Inflammatory macrophage (primary cell): ENCODE results near the gene DENND4A.
"Not testable (repeated sequence)": the region's sequence is repeated elsewhere in the genome, so short reads cannot be mapped to it uniquely, and the experiment has no call there.

Experiments
- DNase-seq, 2 donors: peaks; one replicate each; pipeline ENCODE4 v3.0.0-alpha.2; 2020 to 2022

Gene DENND4A

DNA sequence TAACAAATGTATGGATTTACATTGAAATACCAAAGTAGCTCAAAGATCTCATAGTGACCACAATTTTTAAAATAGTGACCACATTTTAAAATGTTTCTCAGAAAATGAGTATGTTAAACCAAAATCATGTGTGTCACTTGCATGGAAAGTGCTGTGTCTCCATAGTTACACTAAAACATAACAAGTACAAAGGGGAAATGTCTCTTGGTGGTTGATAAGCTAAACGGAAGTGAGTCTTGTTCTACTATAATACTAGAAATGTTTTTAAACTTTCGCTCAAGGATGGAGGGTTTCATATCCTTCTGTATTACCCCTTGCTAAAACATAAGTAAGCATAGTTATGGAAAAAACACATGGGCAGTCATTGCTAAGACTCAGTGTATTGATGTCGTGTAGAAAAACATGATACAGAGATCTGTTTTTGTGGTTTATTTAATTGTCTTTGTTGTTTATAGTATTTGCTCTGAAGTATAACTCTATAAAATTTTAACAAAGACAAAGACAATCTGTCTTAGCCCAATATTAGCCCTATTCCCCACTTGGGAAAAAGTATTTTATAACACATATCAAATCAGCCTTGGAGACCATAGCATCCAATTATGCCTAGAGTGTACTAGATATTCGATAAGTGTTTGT lies 27.0 kb upstream of the DENND4A start:
- DNase-seq = peak; percentile 67 to 94

DNA sequence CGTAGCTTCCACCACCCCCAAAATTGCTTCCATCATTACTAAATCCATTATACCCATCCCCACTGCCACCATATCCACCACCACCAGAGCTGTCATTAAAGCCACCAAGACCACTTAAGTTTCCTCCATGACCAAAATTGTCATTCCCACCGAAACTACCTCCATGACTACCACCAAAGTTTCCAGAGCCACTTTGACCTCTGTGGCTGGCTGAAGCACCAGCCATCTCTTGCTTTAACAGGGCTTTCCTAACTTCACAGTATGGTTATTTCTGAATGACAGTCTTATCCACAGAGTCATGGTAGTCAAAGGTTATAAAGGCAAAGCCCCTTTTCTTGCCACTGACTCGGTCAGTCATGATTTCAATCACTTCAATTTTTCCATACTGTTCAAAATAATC lies 24.3 kb upstream of the DENND4A start:
- DNase-seq = no peak

DNA sequence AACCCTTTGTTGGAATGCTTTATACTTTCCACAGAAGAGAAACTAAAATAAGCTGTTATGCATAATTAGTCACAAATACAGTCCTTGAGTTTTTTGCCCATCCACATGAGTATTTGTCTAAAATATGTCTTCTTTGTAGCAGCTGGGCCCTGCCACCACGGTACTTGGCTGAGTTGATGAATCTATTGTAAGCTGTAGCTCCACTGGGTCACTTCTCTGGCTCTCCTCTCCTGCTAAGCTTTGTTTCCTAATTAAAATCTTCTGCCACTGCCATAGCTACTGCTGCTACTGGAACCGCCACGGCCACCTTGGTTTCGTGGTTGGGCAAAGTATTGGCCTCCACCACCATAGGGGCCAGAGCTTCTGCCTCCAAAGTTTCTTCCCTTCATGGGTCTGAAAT lies 23.9 kb upstream of the DENND4A start:
- DNase-seq = not testable (repeated sequence)

DNA sequence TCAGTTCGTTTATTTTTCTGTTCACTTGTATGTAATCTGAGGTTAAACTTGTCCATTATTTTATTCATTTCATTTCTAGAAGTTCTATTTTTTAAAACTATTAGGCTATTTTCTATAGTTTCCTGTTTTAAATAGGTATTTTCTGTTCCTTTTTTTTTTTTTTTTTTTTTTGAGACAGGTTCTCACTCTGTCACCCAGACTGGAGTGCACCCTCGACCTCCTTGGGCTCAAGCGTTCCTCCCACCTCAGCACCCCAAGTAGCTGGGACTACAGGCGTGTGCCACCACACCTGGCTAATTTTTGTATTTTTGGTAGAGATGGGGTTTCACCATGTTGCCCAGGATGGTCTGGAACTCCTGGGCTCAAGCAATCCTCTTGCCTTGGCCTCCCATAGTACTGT lies 22.2 kb upstream of the DENND4A start:
- DNase-seq = not testable (repeated sequence)

DNA sequence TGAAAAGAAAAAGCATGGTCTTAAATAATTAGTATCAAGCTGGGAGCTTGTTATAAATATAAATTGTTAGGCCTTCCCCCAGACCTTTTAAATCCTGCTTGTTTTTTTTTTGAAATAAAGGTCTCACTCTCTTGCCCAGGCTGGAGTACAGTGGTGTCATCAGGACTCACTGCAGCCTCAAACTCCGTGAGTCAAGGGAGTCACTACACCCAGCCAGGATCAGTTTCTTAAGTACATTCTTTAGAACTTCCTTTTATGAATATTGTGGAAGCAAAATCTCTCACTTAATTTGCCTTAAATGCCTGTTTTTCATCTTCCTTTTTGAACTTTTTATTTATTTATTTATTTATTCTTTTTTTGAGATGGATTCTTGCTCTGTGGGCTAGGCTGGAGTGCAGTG lies 20.8 kb upstream of the DENND4A start:
- DNase-seq = peak; percentile 46 to 64

DNA sequence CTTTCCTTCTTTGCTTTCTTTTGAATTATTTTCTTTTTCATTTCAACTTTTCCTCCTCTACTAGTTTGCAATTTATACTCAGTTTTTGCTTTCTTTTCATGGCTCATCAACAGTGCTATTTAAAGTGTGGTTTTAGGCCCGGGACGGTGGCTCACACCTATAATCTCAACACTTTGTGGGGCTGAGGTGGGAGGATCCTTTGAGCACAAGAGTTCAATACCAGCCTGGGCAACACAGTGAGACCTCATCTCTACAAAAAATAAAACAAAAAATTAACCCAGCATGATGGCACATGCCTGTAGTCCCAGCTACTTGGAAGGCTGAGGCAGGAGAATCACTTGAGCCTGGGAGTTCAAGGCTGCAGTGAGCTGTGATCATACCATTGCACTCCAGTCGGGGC lies 20.4 kb upstream of the DENND4A start:
- no peak for DNase-seq

DNA sequence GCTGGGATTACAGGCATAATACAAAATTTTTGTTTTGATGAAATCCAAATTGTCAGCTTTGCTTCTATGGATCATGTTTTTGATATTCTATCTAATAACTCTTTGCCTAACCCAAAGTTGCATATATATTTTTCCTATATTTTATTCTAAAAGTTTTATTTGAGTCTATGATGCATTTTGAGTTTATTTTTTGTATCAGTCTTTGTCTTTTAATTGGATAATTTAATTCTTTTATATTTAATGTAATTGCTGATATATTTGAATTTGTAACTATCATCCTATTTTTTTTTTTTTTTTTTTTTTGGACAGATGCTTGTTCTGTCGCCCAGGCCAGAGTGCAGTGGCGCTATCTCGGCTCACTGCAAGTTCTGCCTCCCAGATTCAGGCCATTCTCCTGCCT lies 19.7 kb upstream of the DENND4A start:
- DNase-seq = no peak

DNA sequence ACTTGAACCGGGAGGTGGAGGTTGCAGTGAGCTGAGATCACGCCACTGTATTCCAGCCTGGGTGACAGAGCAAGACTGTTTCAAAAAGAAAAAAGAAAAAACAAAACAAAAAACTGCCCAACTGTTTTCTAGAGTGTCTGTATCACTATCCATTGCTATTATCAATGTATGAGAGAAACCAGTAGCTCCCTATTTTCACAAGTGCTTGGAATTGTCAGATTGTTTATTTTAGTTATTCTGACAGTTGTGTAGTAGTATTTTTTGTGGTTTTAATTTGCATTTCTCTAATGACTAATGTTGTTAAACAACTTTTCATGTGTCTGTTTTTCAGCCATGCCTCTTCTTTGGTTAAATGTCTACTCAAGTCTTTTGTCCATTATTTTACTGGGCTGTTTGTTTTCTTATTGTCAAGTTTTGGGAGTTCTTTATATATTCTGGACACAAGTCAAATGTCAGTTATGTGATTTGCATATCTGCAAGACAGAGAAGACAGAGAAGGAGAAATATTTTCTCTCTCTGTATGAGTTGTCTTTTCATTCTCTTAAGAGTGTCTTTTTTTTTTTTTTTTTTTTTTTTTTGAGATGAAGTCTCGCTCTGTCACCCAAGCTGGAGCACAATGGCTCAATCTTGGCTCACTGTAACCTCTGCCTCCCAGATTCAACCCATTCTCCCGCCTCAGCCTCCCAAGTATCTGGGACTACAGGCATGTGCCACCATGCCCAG lies 19.1 kb upstream of the DENND4A start:
- not testable (repeated sequence) for DNase-seq

DNA sequence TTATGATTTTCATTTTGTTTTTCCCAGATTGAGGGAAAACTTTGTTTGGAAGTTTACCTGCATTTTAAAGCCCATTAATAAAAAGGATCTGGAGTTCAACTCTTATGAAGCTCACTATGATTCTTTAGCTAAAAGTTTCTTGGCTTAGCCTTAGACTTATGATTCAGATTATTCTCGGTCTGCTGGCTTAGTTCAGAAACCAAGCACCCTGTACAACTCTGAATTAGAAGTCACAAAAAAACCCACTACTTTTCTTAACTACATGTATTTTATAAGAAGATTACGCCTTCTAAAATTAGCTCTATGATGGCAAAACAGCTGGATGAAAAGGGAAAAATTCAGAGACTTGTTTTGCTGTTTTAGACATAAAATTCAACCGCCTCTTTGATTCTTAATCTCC lies 14.3 kb upstream of the DENND4A start:
- no peak for DNase-seq

DNA sequence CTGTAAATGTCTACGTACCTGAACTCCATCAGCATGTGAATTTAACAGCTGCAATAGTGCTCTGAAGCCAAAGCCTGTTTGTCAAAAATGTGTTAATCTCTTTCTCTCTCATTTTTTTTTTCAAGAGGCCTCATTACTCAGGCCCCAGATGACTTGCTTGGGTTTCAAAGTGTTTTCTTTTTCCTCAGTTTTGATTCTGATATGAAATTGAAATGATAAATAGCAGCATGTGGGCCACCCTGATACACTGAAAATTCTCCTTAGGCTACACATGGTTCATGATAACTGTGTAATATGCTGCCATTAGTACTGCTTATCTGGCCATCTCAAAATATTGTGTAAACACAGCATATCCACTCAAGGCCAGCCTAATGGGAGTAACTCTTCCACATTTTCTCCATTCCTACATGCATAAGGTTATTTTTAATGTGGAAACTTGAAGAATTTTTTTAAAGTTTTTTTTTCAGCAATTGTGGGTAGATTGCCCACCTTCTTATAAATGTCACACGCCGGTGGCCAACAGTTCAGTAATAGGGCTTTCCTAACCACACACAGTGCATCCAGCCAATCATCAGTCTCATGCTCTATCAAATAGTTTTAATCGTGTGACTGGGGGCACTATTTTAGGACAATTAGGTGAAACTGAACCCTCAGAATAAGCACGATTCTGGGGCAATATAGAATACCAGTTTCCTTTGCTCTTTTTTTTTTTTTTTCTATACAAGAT lies 13.1 kb upstream of the DENND4A start:
- no peak for DNase-seq

DNA sequence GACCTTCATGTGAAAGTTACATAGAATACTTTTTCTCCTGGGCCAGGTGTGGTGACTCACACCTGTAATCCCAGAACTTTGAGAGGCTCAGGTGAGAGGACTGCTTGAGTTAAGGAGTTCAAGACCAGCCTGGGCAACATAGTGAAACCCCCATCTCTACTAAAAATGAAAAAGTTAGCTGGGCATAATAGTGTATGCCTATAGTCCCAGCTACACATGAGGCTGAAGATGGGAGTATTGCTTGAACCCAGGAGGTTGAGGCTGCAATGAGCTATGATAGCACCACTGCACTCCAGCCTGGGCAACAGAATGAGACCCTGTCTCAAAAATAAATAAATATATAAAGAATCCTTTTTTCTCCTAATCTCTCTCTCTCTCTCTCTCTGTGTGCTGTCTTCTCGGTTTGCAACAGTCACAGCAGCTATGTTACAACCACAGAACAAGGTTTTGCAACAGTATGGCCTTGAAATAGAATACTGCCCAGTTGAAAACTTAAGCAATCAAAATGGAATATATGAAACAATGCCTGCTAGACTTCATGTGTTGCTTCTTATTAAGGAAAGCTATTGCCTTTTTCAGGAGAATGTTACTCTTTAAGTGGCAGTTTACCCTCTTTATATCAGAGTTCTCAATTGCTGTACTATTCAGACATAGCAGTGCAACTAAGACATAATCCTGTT lies 12.3 kb upstream of the DENND4A start:
- DNase-seq = peak; percentile 84 to 94

DNA sequence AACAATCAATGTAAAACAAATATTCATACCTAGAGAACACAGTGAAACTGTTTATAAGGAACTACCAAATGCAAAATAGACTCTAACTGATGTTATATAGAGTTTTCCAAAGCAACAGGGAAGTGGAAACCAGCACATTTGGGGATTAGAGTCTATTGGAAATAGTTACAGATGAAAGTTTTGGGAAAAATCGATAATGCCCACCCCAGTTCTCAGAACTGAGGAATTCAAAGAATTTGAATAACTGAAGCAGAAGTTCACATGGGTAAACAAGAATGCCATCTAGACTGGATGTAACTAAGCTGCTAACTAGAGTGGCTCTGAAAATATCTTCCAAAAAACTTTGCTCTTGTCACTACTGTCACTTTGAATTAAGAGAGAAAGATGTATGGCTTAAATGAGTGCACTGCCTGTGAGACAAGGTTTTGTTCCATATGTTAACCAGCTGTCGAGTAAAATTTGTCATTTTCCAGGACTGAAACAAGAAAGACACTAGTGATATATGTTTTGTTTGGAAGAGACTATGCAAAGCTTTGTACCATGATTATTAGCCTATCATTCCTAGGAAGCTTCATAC lies 9.2 kb upstream of the DENND4A start:
- no peak for DNase-seq

DNA sequence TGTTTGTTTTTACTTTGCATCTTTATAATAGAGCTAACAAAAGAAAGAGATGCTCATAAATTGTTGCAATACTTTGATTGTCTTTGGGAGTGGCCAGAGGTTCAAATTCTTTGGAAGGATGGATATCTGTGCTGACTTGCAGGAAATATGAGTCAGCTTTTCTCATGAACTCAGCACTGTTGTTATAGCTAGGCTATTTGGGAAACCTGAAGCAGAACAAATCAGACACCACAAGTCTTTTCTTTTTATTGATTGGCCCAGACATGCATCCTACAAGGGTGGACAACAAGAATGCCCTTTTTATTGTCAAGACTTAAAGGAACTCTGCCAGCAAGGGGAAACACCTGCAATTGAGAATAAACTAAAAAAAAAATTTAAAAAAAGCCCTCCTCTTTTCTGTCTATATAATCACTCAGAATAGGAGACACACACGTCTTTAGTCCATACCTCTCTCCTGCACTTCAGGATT lies 4.6 kb upstream of the DENND4A start:
- DNase-seq = no peak

DNA sequence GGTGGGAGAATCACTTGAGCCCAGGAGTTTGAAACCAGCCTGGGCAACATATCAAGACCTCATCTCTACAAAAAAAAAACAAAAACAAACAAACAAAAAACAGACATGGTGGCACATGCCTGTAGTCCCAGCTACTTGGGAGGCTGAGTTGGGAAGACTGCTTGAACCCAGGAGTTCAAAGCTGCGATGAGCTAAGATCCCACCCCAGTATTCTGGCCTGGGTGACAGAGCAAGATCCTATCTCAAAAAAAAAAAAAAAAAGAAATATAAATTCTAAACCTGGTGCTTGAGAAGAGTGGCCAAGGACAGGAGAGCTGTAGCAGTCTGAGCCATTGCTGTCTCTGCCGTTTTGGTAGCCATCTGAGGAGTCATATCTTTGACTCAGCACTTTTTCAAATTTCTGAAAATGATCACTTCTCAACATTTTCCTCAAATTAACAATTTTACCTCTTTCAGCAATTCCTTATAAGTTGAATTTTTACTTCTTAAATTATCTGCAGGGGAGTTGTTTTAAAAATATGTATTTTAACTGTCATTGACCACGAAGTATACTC lies 3.6 kb upstream of the DENND4A start:
- no peak for DNase-seq

DNA sequence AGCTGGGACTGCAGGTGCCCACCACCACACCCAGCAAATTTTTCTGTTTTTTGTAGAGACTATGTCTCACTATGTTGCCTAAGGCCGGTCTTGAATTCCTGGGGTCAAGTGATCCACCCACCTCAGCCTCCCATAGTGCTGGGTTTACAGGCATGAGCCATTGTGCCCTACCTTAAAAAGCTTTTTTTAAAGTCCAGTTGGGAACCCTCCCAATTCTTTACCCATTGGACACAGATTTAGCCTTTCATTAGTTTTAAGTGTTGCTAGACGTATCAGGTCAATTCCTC lies 1.7 kb upstream of the DENND4A start:
- DNase-seq = no peak

DNA sequence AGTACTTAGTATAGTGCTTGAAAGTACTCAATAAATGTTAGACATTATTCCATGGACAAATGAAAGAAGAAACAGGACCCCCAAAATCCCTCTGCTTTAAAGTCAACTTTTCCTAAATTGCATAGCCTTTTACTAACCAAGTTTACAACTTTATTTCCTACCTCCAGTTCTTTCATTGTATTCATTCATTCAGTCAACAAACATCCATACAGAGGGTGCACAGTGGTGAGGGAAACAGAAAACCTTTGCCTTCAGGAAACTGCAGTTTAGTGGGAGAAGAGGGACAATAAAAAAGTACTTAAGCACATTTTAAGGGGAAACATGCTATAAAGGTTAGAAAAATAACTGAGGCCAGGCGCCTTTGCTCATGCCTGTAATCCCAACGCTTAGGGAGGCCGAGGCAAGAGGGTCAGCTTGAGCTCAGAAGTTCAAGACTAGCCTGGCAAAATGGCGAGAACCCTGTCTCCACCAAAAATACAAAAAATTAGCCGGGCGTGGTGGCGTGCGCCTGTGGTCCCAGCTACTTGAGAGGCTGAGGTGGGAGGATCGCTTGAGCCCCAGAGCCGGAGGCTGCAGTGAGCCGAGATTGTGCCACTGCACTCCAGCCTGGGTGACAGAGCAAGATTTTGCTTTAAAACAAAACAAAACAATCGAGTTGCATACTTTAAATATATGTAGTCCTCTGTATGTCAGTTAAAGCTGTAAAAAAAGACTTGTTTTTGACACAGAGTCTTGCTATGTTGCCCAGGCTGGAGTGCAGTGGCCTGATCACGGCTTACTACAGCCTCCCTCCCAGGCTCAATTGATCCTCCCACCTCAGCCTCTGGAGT lies 1.1 kb upstream of the DENND4A start:
- no peak for DNase-seq

DNA sequence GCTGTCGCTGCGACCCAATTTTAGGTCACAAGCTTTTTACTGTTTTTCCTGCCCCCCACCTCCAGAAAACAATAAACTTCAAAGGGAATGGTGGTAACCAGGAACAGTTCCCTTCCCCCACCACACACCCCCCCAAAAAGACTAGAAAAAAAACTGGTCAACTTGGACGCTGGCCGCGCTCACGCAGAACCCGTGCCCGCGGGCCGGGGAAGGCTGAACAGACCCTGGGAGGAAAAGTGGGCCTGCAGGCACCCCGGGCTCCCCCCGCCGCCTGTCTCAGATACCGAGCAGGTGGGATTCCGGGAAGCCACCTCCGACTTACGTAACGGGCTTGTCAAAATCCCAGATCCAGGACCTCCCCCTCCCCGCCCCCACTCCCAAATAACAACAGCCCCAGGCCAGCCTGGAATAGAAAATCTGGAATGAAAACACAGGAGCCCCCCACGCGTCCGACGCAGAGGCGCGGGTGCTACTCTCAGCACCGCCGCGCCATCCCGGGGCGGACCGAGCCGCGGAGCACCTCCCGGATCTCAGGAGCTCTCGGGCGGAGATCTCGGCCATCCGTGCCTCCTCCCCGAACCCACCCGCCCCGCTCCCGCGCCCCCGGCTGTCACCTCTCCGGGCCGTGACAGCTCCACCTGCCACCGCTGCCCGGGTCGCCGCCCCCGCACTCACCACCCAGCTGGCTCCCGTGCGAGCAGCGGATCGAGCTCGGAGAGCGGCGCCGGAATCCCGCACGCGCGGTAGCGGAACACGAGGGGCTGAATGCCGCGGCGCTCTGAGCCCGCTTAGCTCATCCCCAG lies 557 bp downstream of the DENND4A start:
- peak; percentile 24 to 32 for DNase-seq

DNA sequence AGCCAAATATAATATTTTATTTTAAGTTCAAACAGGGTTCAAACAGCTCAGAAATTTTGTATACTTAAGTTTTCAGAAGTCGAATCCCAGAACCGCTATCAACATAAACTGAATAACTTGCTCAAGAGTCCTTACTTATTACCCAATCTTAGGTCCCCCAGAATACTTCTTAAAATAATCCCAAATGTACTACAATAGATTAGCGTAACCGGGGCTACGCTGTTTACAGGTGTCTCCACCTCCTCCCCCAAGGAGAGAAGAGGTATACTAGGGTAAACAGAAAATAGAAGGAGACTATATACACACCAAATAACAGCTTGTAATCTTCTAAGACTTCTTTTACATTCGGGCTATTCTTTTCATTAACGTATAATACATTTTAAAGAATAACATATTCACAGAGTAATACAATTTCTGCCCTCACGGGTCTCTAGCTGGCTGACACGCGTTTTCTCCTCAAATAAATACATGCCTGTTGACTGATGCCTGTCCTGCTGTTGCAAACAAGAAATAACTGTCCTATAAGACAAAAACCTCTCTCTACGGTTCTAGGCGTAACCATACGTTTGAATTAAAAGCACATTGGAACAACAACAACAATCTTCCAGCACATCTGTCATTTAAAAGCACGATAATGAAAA lies 1.3 kb downstream of the DENND4A start:
- peak; percentile 20 to 25 for DNase-seq

DNA sequence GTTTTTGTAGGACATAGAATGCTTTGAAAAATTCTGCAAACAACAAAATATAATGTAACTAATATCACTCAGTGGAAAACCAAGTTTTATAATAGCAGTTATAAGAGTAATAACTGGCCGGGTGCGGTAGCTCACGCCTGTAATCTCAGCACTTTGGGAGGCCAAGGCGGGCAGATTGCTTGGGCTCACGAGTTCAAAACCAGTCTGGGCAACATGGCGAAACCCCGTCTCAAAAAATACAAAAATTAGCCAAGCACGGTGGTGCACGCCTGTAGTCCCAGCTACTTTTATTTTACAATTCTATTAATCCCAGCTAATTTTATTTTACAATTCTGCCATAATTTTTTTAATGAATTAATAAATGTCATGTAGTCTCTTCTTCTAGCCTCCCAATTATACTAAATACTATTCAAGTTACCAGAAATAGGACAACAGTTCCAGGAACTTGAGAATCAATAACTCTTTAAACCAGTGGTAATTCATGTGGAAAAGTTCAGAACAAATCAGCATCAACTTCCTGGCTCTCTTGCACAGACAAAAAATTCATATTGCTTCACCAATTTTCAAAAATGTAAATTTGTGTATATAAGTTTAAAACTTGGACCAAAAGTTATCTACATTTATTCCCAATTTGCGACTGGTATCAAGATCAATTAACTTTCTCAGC lies 2.2 kb downstream of the DENND4A start:
- DNase-seq = no peak

DNA sequence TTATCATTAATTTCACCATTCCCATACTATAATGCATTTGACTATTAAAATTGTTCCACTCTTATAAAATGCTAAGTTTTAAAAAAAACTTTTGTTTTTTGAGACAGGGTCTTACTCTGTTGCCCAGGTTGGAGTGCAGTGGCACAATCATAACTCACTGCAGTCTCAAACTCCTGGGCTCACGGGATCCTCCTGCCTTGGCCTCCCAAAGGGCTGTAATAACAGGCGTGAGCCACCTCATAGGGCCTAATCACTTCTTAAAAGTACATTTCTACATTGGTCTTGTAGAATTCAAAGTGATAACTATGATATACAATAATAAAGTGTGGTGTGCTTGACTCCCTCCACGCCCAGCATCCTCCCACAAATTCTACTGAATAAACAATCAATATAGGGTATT lies 3.0 kb downstream of the DENND4A start:
- no peak for DNase-seq
